NCI-H1694 treated with DMSO at 0.1 percent for 48 hours (cell line): ENCODE measurements around the gene ADGRE3.

Experiments used
- DNase-seq: peaks from one replicate; lab custom pipeline; 2025; lab: John Stamatoyannopoulos, UW

Gene ADGRE3, protein sequence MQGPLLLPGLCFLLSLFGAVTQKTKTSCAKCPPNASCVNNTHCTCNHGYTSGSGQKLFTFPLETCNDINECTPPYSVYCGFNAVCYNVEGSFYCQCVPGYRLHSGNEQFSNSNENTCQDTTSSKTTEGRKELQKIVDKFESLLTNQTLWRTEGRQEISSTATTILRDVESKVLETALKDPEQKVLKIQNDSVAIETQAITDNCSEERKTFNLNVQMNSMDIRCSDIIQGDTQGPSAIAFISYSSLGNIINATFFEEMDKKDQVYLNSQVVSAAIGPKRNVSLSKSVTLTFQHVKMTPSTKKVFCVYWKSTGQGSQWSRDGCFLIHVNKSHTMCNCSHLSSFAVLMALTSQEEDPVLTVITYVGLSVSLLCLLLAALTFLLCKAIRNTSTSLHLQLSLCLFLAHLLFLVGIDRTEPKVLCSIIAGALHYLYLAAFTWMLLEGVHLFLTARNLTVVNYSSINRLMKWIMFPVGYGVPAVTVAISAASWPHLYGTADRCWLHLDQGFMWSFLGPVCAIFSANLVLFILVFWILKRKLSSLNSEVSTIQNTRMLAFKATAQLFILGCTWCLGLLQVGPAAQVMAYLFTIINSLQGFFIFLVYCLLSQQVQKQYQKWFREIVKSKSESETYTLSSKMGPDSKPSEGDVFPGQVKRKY

GRCh38 chr19:14674764-14675163 lies at the start of gene ADGRE3:
Gene ADGRE3 (minus strand): TSS chr19:14674844. CDS start chr19:14674770, 74 bp downstream.
- DNase-seq = no peak

GRCh38 chr19:14722127-14722526 lies 47.5 kb upstream of the ADGRE3 start:
- no peak for DNase-seq

DNA sequence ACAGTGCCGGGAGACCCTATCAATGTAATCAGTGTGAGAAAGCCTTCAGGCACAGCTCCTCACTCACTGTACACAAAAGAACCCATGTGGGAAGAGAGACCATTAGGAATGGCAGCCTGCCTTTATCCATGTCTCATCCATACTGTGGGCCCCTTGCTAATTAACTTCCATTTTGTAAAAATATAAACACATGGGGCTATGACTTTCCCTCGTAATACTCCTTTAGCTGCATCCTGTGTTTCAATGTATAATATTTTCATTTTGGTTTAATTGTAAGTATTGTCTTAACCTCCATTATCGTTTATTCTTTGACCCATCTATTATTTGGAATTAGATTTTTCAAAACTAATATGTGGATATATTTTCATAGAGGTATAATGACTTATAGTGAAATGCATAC lies 44.5 kb upstream of the ADGRE3 start:
- no peak for DNase-seq

DNA sequence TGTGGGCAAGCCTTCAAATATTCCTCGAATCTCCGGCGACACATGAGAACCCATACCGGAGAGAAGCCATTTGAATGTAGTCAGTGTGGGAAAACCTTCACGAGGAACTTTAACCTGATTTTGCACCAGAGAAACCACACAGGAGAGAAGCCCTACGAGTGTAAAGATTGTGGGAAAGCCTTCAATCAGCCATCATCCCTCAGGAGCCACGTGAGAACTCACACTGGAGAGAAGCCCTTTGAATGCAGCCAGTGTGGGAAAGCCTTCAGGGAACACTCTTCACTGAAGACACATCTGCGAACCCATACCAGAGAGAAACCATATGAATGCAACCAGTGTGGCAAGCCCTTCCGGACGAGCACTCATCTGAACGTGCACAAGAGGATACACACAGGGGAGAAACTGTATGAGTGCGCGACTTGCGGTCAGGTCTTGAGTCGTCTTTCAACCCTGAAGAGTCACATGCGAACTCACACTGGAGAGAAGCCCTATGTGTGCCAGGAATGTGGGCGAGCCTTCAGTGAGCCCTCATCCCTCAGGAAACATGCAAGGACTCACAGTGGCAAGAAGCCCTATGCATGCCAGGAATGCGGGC lies 44.0 kb upstream of the ADGRE3 start:
- no peak for DNase-seq

DNA sequence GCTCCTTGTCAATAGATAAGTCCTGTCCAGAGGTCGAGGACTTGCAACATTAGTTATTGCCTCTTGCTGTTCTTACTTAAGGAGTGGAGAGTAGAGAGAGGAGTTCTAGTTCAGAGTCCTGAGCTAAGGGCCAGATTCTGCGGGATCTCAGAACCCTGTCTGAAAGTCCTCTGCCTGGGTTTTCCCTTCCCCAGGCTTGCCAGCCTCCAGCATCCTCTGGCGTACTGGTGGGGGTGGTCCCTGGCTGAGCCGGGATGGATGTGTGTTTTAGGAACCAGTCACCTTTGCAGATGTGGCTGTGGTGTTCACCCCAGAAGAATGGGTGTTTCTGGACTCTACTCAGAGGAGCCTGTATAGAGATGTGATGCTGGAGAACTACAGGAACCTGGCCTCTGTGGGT lies 41.2 kb upstream of the ADGRE3 start:
- DNase-seq = no peak

- no peak for DNase-seq
Measured at GRCh38 chr19:14704450-14704849, 29.8 kb upstream of the ADGRE3 start.

DNA sequence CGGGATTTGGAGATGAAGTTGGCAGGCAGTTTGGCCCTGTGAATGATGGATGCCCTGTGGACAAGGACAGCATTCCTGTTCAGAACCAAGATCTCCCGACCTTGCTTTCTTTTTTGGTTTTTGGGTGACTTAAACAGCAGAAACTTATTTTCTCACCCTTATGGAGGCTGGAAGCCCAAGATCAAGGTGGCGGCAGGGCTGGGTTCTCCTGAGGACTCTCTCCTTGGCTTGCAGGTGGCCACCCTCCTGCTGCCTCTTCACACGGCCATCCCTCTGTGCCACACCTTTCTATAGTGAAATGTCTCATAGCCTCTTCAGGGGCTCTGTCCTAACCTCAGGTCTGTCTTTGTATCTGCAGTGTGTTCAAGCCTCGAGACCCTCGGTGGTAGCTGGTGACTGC lies 29.2 kb upstream of the ADGRE3 start:
- no peak for DNase-seq

GRCh38 chr19:14700711-14701375 lies 26.2 kb upstream of the ADGRE3 start:
- no peak for DNase-seq

DNA sequence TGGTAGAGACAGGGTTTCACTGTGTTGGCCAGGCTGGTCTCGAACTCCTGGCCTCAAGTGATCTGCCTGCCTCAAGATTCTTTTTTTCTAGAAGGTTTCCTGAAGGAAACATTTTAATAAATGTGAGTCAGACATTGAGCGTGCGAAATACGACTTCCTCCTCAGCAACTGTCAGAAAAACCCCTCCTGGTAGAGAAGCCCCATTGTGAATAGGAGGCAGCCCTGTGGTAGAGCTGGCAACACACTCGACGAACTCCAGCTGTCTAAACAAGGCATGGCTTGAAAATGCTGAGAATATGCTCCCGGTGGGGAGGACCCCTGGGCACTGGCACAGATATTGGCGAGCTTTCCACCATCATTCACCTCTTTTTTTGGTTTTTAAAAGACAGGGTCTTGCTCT lies 25.0 kb upstream of the ADGRE3 start:
- DNase-seq = no peak

DNA sequence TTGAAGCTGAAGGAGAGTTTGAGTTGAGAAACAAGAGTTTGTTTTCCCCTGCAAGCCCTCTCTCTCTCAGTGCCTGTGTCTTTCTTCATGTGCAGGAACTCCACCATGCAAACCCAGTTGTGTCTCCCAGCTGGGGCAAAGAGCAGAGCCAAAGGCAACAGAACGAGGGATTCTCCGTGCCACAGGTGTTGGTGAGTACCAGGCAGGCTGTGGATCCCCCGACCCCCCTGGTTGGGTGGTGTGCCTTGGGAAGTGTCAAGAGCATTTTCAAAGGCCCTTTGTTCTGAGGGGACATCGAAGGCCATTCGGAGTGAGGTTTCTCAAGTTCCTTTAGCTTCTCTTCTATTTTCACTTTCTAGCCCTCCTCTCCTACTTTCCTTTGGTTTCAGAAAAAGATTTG lies 20.8 kb upstream of the ADGRE3 start:
- DNase-seq = no peak

GRCh38 chr19:14694641-14695266 lies 20.1 kb upstream of the ADGRE3 start:
- DNase-seq = no peak

DNA sequence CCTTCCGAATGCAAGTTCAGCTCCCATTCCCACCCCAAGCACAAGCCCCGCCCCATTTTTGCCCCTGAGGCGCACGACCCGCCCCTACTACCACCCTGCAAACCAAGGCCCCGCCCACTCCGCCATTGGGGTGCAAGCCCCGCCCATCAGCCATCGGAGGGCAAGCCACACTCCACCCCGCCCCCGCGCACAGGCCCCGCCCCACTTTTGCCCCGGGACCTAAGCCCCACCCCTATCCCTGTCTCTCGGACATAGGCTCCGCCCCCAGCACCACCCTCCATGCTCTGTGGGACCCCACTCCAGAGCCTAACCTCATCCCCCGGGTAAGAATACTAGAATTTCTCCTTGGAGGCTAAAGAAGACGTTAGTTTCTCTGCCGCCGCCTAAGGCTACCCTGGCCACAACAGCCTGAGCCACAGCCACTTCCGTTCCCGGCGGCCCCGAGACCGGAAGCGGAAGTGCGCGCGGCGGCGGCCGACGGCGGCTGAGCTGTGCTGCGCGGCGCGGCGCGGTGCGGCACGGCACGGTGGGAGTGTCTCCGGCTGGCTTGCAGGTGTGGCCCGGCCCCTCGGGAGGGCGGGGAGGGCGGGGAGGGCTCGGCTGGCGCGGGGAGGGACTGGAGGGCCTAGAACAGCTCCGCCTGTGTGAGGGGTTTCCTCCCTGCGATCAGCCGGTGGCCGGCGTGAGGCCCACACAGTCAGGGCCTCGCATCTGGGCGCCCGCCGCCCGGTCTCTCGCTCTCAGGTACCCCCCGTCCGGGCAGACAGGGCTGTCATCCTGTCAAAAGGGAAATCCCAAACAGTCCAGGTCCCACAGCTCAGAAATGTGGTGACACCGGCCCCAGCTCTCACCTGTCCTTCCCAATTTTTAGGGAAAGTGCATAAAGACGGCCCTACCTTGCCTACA lies 15.2 kb upstream of the ADGRE3 start, which contains the start of gene ZNF333:
ZNF333 (plus strand) TSS at position 451 of the 906 bp plus-strand sequence. CDS start 3,444 bp downstream, outside the sequence.
- DNase-seq = peak; percentile 89

GRCh38 chr19:14686411-14686810 lies 11.8 kb upstream of the ADGRE3 start:
- DNase-seq = peak; percentile 41

GRCh38 chr19:14683439-14683838 lies 8.8 kb upstream of the ADGRE3 start:
- DNase-seq = no peak

GRCh38 chr19:14682084-14682483 lies 7.4 kb upstream of the ADGRE3 start:
- DNase-seq = no peak

DNA sequence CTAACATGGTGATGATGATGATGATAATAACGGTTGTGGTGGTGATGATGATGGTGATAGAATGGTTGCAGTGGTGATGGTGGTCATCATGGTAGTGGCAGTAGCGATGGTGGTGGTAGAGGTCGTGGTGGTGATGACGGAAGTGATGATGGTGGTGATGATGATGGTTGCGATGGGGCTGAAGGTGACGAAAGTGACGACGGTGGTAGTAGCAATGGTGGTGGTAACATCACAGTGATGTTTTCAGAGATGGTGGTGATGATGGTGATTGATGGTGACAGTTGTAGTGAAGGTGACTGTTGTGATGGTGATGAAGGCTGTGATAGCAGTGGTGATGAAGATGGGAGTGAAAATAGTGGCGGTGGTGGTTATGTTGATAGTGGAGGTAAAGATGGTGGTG lies 3.6 kb upstream of the ADGRE3 start:
- DNase-seq = no peak

DNA sequence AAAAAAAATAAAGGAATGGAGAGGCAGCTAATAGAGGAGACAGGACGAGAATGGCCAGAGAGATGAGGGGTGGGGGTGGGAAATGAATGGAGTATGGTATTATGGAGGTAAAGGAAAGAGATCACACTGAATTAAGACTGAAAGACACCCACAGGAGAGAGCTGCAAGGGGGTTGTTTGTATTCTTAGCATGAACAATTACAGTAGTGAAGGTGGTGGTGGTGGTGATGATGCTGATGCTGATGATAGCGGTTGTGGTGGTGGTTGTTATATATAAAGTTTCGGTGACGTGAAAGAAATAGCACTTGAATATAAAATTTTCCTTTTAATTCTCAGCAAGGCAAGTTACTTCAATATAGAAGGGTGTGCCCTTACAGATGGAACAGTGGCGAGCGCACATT lies 2.8 kb upstream of the ADGRE3 start:
- no peak for DNase-seq

GRCh38 chr19:14676762-14677161 lies 2.1 kb upstream of the ADGRE3 start:
- no peak for DNase-seq

- no peak for DNase-seq
Measured at GRCh38 chr19:14673088-14673487, 1.6 kb downstream of the ADGRE3 start.

DNA sequence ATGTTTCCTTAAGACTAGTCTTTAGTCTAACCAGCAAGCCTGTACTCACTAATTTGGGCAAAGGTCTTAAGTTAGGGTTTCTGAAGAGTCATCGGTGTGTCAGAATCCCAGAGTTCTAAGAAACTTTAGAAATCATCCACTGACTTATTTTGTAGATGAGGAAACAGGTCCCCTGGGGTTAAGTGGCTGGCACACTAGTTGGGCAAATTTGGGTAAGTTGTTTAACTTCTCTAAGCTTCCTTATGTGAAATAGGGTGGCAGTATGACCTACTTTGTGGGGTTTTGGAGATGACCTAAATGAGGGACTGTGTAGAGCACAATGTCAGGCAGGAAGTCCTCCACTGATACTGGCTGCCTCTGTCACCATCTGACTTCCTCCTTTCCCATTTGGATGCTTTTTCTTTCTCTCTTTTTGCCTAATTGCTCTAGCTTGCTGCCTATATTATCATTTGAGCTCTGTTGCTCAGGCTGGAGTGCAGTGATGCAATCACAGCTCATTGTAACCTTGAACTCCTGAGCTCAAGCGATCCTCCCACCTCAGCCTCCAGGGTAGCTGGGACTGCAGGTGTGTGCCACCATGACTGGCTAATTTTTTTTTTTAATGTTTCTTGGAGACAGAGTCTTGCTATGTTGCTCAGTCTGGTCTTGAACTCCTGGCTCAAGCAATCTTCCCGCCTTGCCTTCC lies 2.3 kb downstream of the ADGRE3 start:
- no peak for DNase-seq
